GM21619 (cell line): ENCODE results near the gene DKKL1.

Experiments
- ATAC-seq: cut with Tn5 transposase; IDR thresholded peaks from one replicate; pipeline ENCODE4 v1.9.1; 2021; ENCODE audit not compliant: unreplicated experiment

The DKKL1 gene

GRCh38 chr19:49337267-49338022, 26.2 kb upstream of the DKKL1 start:
- ATAC-seq = no peak

GRCh38 chr19:49338023-49338677, 25.5 kb upstream of the DKKL1 start:
- no peak for ATAC-seq

- no peak for ATAC-seq
These were observed 24.9 kb upstream of the DKKL1 start for GRCh38 chr19:49338691-49339300.

- ATAC-seq = no peak
These were observed 24.2 kb upstream of the DKKL1 start for GRCh38 chr19:49339301-49340068.

- ATAC-seq = no peak
These were observed 23.4 kb upstream of the DKKL1 start for GRCh38 chr19:49340069-49340864.

- no peak for ATAC-seq
These were observed 22.6 kb upstream of the DKKL1 start for GRCh38 chr19:49340865-49341718.

- ATAC-seq = no peak
These were observed 21.4 kb upstream of the DKKL1 start for GRCh38 chr19:49342291-49342721.

GRCh38 chr19:49343123-49343522, 20.6 kb upstream of the DKKL1 start:
- no peak for ATAC-seq

GRCh38 chr19:49344505-49345423, 18.9 kb upstream of the DKKL1 start:
- ATAC-seq = no peak

GRCh38 chr19:49347191-49347590, 16.5 kb upstream of the DKKL1 start:
- no peak for ATAC-seq

GRCh38 chr19:49347835-49348234, 15.8 kb upstream of the DKKL1 start:
- no peak for ATAC-seq

- no peak for ATAC-seq
These were observed 15.1 kb upstream of the DKKL1 start for GRCh38 chr19:49348305-49349189.

GRCh38 chr19:49349567-49349966, 14.1 kb upstream of the DKKL1 start:
- ATAC-seq = no peak

GRCh38 chr19:49355909-49356353, 7.7 kb upstream of the DKKL1 start:
- ATAC-seq = no peak

GRCh38 chr19:49356382-49356781, 7.3 kb upstream of the DKKL1 start:
- no peak for ATAC-seq

- no peak for ATAC-seq
These were observed 6.5 kb upstream of the DKKL1 start for GRCh38 chr19:49357186-49357585.
